Lower leg skin (tissue), 3 donors: Measurements from ENCODE around the gene SLC37A1.

ENCODE experiments used
- CTCF ChIP-seq, 3 donors: fragments of 450-650 bp; IDR thresholded peaks; one replicate each; pipeline ENCODE4 v1.5.1; 2016; ENCODE audit warnings: antibody characterized with exemption in 3 of 3, mild to moderate bottlenecking in 3 of 3, moderate library complexity in 2 of 3
- POLR2A ChIP-seq, 2 donors: fragments of 450-650 bp; IDR thresholded peaks; one replicate each; pipeline ENCODE4 v1.6.1; 2016 to 2017; ENCODE audit warnings: antibody characterized with exemption in 2 of 2, mild to moderate bottlenecking in 1 of 2, moderate library complexity in 1 of 2

GRCh38 chr21:42567214-42567555 is 53.5 kb downstream of the SLC37A1 start:
- no peak for TF ChIP-seq CTCF (IDR thresholded peaks at IDR 0.05)
- TF ChIP-seq POLR2A (IDR thresholded peaks at IDR 0.05): no peak
